Activated CD4-positive, alpha-beta T cell treated with anti-CD3 and anti-CD28 coated beads, Interleukin-2, Interleukin-6, amounts not matched to agents 100 ng/mL and 50 ng/mL, durations not matched to agents 16 hours and 8 hours (primary cell): ENCODE results near the gene RPP30.
"Not testable (repeated sequence)": the region's sequence is repeated elsewhere in the genome, so short reads cannot be mapped to it uniquely, and the experiment has no call there.

Experiments
- DNase-seq: peaks from one replicate; pipeline ENCODE4 v3.0.0-alpha.2; 2020

The RPP30 gene

GRCh38 chr10:90917968-90918318, 46.2 kb downstream of the RPP30 start:
- DNase-seq, result no peak

- no peak for DNase-seq
Observed at GRCh38 chr10:90919683-90920574, 48.2 kb downstream of the RPP30 start.

GRCh38 chr10:90920986-90921666, 49.4 kb downstream of the RPP30 start, which contains the start of gene ANKRD1:
TSS of gene ANKRD1 (minus strand) at chr10:90921087. CDS start at chr10:90921027, 60 bp downstream.
- DNase-seq, result no peak

- no peak for DNase-seq
Observed at GRCh38 chr10:90921906-90922305, 50.1 kb downstream of the RPP30 start.

- no peak for DNase-seq
Observed at GRCh38 chr10:90923111-90923731, 51.4 kb downstream of the RPP30 start.

- DNase-seq, result no peak
Observed at GRCh38 chr10:90924552-90924951, 52.8 kb downstream of the RPP30 start.

GRCh38 chr10:90925079-90926029, 53.6 kb downstream of the RPP30 start:
- DNase-seq, result no peak

- DNase-seq, result no peak
Observed at GRCh38 chr10:90927293-90927692, 55.5 kb downstream of the RPP30 start.

- DNase-seq, result no peak
Observed at GRCh38 chr10:90929179-90929578, 57.4 kb downstream of the RPP30 start.

GRCh38 chr10:90930070-90930837, 58.5 kb downstream of the RPP30 start:
- no peak for DNase-seq

- no peak for DNase-seq
Observed at GRCh38 chr10:90930971-90931871, 59.4 kb downstream of the RPP30 start.

- no peak for DNase-seq
Observed at GRCh38 chr10:90935581-90936275, 64.0 kb downstream of the RPP30 start.

GRCh38 chr10:90936276-90936659, 64.5 kb downstream of the RPP30 start:
- DNase-seq, result no peak

- no peak for DNase-seq
Observed at GRCh38 chr10:90937645-90938258, 66.0 kb downstream of the RPP30 start.

- DNase-seq, result no peak
Observed at GRCh38 chr10:90939116-90939515, 67.3 kb downstream of the RPP30 start.

- DNase-seq, result no peak
Observed at GRCh38 chr10:90939648-90940047, 67.9 kb downstream of the RPP30 start.

- DNase-seq, result not testable (repeated sequence)
Observed at GRCh38 chr10:90942980-90943379, 71.2 kb downstream of the RPP30 start.

GRCh38 chr10:90944749-90945148, 73.0 kb downstream of the RPP30 start:
- DNase-seq, result no peak

- DNase-seq, result no peak
Observed at GRCh38 chr10:90945491-90946070, 73.8 kb downstream of the RPP30 start.
